ENCODE data around the gene PACRG.

Gene PACRG

GRCh38 chr6:163259689-163260088, 531.9 kb downstream of the PACRG start:
- DNase-seq = no peak

DNA sequence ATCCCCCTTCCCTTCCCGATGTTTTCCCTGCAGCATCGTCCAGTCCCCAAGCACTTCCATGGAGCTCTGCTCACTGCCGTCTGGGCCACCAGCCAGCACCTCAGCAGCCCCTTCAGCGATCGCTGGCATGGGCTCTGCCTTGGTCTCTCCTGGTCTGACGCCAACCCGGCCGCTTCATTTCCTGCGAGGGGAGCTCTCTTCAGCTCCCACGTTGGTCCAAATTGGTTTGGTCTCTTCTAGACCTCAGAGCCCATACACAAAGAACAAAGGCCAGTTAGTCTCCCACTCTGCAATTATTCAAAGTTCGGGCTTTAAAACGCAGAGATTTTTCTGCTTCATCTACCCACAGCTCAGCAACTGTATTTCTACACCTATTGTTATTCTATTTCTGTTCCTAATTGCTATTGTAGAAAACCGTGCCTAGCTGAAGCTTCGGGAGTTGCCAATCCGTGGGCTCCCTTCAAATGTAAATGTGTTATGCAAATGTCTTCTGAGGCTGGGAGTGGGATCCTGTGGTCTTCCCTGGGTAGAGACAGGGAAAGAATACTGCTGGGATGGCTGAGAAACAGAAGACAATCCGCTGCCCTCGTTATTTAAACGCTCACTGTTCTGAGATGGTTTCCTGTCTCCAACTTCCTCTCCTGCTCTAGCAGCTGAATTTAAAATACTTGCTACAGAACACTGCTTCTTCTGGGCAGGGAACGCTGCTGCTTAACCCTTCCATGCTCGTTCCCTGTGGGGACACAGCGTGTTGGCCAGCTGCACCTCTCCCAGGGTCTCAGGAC, 532.5 kb downstream of the PACRG start:
- DNase-seq = no peak

DNA sequence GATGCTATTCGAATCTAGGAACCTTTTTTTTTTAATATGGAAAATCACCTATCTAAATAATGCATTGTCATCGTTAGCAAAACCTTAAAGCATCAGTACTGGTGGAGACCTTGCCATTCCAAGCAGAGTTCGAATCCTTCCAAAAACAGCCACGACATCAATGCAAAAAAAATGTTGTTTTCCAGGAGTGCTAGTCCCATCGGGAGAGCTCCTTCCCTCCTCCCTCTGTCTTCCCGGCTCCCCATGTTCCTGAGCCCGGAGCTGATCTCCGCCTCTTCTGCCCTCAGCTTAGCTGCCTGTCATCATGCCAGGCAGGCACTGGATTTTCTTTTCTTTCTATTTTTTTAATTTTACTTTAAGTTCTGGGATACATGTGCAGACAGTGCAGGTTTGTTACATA, 533.1 kb downstream of the PACRG start:
- DNase-seq = no peak

DNA sequence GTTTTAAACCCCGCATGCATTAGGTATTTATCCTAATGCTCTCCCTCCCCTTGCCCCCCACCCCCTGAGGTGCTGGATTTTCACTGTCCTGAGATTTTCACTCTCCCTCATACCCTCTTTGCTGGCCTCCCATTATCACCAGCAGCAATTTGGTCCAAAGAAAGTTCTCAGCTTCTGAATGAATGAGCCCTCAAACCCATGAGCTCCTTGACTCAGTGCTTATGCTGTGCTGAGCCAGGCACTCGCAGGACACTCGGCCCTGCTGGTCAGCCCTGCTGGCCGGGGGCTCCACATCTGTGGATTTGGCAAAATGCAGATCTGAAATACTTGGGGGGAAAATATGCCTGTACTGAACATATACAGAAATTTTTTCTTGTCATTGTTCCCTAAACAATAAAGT, 533.6 kb downstream of the PACRG start:
- no peak for DNase-seq

GRCh38 chr6:163262080-163262479, 534.3 kb downstream of the PACRG start:
- DNase-seq = no peak

DNA sequence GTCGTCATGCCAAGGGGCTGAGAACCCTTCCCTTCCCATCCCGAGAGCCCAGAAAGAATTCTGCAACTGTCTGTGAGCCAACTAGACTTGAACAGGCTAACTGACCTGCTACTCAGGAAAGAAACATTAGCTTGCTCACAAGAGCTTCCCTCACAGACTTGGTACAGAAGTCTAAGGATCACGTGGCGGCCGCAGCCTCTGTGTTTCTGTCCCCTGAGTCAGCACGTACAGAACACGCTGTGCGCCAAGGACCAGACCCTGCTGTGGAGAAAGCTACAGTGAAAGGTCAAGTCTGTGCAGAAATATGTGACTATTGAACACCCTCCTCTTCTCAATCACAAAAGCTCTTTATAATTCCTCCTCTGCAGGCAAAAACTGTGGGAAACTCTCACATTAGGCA, 535.4 kb downstream of the PACRG start:
- DNase-seq = no peak

GRCh38 chr6:163263998-163264661, 536.4 kb downstream of the PACRG start:
- no peak for DNase-seq

GRCh38 chr6:163264662-163265035, 536.9 kb downstream of the PACRG start:
- no peak for DNase-seq

- DNase-seq = no peak
Measured at GRCh38 chr6:163281634-163282033, 553.9 kb downstream of the PACRG start.

DNA sequence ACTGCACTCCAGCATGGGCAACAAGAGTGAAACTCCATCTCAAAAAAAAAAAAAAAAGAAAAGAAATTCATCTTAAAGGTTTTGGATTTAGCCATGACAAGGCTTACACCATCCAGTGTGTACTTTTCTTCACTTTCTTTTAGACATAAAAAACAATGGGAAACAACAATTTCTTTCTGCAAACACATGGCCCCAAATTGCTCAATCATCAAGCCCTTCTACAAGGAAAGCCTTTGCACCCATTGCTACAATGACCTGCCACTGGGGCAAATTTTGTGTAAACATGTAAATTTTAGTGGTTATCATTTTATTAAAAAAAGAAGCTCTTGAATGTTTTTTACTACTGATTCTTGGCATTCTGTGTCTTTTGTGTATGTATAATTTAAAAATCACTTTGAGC, 554.9 kb downstream of the PACRG start:
- no peak for DNase-seq

DNA sequence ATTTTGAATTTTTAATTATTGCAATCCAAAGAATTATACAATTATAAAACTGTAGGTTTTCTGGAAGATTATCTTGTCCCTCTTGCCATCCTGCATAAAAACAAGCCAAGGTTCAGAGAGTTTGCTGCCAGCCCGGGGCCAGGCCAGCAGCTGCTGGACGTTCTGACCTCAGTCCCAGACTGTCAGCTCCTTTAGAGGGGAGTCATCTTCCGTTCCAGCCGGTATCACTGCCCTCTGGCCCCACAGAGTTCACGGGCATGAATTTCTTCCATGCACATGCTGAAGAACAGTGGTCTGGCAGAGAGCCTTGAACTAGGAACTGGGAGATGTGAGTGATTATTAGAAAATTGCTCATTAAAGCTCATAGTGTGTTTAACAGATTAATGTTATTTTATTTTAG, 556.4 kb downstream of the PACRG start:
- DNase-seq = no peak

DNA sequence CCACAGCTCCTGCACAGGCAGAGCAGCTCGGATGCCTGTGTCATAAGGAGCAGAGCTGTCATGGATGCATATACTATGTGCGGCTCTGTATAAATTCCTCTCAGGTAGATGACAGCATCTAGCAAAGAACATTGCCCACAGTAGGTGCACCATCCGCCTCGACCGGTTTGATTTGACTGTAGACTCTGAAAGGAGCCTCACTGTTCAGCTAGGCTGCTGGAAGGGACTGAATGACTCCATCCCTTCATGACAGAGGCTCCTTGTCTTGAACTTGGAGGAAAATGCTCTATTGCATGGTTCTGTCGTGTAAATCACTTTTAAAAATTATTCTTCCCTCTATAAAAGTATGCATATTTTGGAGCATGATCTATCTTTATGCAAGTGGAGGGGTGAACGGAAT, 557.9 kb downstream of the PACRG start:
- no peak for DNase-seq

DNA sequence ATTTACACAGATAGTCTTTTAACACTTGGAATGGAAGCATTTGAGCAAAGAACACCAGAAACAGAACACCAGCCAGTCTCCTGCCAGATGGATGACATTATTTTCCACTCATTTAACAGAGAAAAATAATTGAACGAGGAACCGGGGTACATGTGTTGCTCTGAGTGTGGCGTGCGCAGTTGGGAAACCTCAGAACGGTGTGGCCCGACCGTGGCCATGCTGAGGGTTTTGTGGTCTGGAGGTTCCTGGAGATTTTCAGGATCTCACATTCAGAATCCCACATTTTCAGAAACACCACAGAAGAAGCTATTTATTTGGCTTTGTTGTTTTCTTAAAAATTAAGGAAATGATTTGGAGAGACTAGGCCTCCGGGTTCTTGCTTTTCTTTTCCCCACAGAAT, 559.9 kb downstream of the PACRG start:
- DNase-seq = no peak

DNA sequence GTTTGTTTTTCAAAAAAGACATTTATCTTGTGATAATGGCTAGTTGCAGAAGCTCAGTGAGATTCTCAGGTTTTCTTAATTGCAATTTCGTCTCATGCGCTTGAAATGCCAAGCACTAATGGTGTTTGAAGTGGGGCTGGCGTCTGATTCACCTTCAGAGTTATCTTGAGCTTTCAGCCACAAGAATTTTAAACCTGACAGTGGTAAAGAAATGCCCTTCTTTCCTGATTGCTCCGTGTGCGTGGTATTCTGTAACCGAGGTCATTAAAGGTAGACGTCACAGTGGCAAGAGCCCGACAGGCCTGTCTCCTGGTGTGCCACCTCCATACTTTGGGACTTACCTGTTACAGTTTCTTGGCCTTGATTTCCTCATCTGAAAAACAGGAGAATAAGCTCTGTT, 560.3 kb downstream of the PACRG start:
- no peak for DNase-seq

- DNase-seq = no peak
Measured at GRCh38 chr6:163288915-163289314, 561.1 kb downstream of the PACRG start.

- no peak for DNase-seq
Measured at GRCh38 chr6:163289447-163289846, 561.7 kb downstream of the PACRG start.

DNA sequence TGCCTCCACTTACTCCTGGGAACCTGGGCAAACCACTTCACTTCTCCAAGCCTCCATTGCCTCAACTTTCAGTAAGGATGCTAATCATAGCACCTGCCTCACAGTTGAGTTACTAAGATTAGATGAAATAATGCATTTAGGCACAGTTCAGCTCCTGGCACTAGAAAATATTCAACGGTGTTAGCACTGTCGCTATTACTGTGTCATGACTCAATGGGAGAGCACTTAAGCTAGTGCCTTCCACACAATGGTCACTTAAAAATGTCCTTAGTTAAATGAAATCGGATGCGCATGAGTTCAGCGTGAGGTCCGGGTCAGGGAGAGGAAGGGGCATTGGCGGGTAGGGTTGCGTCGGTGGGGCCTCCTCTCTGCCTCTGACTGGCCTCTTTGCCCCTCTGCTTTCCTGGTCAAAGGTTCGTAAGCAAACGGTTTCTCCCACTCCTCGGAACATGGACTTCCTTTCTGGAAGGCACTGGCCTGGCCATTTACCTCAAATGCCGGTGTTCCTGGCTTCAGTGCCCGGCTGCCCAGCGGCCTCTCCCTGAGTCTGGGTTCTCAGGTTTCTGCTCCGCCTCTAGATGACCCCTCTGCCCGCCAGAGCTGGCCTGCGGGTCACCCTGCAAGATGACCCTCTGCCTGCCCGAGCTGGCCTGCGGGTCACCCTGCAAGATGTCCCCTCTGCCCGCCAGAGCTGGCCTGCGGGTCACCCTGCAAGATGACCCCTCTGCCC, 562.9 kb downstream of the PACRG start:
- DNase-seq = no peak

GRCh38 chr6:163291622-163292021, 563.8 kb downstream of the PACRG start:
- no peak for DNase-seq

DNA sequence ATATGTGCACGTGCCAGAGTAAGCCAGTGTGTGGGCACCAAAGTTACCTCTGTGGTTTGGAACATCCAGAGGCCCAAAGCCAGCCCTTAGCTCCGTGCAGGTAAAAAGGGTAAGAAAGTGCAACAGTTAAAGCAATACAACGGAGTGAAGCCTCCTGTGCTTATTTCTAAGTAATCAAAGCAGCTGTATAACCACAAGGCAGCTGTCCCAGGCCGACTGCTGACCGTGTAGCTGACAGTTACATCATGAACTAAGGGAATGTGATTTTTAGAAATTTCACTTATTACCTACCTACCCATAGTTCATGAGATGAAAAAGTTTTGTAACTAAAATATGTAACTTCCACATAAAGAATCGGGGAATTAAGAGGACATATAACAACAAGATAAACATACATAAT, 565.5 kb downstream of the PACRG start:
- DNase-seq = no peak

GRCh38 chr6:163294734-163295133, 567.0 kb downstream of the PACRG start:
- no peak for DNase-seq

DNA sequence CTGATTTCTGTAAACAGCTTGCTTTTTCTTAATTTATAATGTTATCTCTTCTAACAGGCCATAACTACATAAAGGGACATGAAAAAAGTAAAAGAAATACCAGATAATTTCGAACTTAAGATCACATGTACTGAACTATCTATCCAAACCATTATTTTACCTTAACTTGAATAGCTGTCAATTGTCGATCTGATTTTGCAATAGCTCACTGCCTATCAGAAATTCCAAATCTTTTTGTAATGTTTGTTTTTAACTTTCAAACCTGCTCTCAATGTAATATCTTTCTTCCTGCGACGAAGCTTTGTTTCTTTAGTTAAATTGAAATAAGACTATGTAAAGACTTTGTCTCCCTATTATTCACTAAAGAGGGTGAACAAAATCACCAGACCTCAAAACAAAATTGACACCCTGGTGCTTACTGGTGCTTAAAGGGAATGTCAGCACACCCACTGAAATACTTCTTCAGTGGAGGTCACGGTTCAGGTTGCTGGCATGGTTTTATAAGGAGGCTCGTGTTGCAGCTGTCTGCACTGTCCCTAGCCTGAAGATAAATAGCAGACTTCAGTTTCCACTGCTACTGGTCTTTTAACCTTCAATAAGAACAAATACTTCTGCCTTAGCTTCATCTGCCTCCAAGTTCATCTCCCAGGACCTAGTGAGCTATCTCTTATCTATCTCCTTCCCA, 569.2 kb downstream of the PACRG start:
- no peak for DNase-seq

DNA sequence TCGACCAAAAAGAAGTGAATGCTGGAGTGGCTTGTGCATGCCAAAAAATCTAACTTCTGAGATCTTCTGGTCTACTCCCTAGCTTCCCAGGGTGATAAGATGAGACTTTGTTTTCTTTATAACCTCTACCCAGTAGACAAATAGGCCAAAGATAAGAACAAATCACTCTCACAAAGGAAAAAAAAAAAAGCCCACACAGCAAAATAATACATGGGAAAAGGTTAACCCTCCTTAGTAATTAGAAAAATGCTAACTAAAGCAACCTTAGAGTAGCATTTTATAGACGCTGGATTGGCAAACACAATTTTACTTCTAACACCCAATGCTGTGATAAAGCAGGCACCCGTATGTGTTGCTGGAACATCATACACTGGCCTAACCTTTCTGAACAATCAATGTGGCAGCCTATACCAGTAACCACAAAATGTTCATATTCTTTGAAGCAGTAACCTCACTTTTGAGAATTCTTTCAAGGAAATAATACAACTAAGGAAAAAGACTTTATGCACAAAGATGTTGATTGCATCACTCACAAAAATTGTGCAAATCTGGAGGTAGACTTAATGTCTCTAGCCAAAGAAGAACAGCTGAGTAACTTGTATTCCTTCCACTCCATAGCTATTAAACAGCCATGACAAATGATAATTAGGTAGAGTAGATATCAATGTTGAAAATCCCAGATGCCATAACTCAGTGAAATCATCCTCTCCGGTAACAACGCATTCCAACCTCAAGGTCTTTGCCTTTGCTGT, 570.5 kb downstream of the PACRG start:
- no peak for DNase-seq

- DNase-seq = no peak
Measured at GRCh38 chr6:163300838-163301237, 573.1 kb downstream of the PACRG start.

Measured in activated CD4-positive, alpha-beta T cell treated with anti-CD3 and anti-CD28 coated beads, Interleukin-2, amount 50 U/mL, for 16 hours (primary cell).